IPS-NIHi7 (cell line): ENCODE results near the gene TMEM79.
"Not testable (repeated sequence)": the region's sequence is repeated elsewhere in the genome, so short reads cannot be mapped to it uniquely, and the experiment has no call there.

Experiments used
- DNase-seq: peaks from one replicate; pipeline ENCODE4 v3.0.0; 2012; ENCODE audit warnings: mixed read lengths; ENCODE audit errors: extremely low spot score

Gene TMEM79

GRCh38 chr1:156308078-156308477, 24.0 kb downstream of the TMEM79 start:
- DNase-seq, result no peak

GRCh38 chr1:156310962-156311361, 26.8 kb downstream of the TMEM79 start:
- no peak for DNase-seq

DNA sequence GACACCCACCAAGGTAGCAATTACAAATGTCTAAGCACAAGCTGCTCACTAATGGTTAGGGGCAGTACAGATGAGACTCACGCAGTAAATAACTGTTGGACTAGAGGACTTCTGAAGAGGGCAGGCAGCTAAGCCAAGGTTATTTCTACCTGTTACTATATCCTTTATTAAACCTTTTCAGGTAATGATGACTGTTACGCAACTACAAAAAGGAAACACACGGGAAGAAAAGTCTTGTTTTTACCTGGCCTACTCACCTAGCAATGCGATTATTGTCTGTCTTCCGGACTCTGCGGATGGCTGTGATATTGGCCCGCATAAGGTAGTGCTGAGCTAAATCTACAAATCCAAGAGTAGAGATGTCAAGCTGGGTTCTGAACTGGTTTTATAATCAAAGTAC, 32.8 kb downstream of the TMEM79 start:
- DNase-seq, result no peak

- DNase-seq, result no peak
These were observed 35.5 kb downstream of the TMEM79 start for GRCh38 chr1:156319664-156320063.

DNA sequence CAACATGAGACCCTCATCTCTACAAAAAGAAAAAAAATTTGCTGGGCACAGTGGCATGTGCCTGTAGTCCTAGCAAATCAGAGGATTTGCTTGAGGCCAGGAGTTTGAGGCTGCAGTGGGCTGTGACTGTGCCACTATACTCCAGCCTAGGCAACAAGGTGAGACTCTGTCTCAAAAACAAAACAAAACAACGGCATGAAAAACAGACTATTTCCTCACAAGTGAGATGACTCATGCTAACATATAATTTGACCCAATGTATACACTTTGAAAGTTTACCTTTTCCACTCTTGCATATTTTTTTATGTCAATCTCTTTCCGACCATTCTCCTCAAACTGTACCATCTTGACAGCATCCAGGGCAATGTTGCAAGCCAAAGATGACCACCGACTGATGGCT, 36.4 kb downstream of the TMEM79 start:
- no peak for DNase-seq

- not testable (repeated sequence) for DNase-seq
These were observed 39.1 kb downstream of the TMEM79 start for GRCh38 chr1:156323179-156323578.

- no peak for DNase-seq
These were observed 52.1 kb downstream of the TMEM79 start for GRCh38 chr1:156336242-156336641.

GRCh38 chr1:156337052-156337887, 53.1 kb downstream of the TMEM79 start:
- DNase-seq, result no peak

GRCh38 chr1:156337888-156338179, 53.7 kb downstream of the TMEM79 start:
- DNase-seq, result no peak

GRCh38 chr1:156338180-156338976, 54.3 kb downstream of the TMEM79 start, which contains the start of the genes CCT3 and TSACC:
TSS of gene CCT3 (minus strand) at chr1:156338292. CDS start at chr1:156338184, 108 bp downstream.
TSS of gene TSACC (plus strand) at chr1:156338526. CDS start at chr1:156339758, 1,232 bp downstream.
- peak; percentile 99 for DNase-seq
